HepG2 (cell line): ENCODE measurements around the gene NRBF2. TPM values are rescaled to one million over a fixed set of nuclear protein-coding genes. Genes with fewer than 3 reads are reported as not detected.

Source experiments
- CBFB ChIP-seq: sonication (generic); formaldehyde crosslinking; IDR thresholded peaks from 2 replicates; pipeline ENCODE4 v1.4.0; 2020; ENCODE audit warnings: missing genetic modification reagents
- FOXA1 ChIP-seq, 2 experiments: fragments of 450-650 bp in 1 of 2; sonication (generic) in 1 of 2; formaldehyde crosslinking in 1 of 2; IDR thresholded peaks; 2 replicates each; pipeline versions ENCODE4 v1.4.0 to v1.6.1; 2016 to 2020; ENCODE audit warnings: missing genetic modification reagents in 1 of 2
- HOXA5 ChIP-seq: sonication (generic); formaldehyde crosslinking; IDR thresholded peaks from 2 replicates; pipeline ENCODE4 v1.4.0; 2020; ENCODE audit warnings: missing genetic modification reagents
- HOXA9 ChIP-seq: sonication (generic); formaldehyde crosslinking; IDR thresholded peaks from 2 replicates; pipeline ENCODE4 v1.8.1; 2022; ENCODE audit warnings: missing genetic modification reagents, mild to moderate bottlenecking, moderate library complexity, borderline replicate concordance
- MAZ ChIP-seq, 2 experiments: sonication (generic) in 1 of 2; formaldehyde crosslinking in 1 of 2; IDR thresholded peaks; 2 replicates each; pipeline versions ENCODE4 v1.5.0 to v1.6.1; 2012 to 2020; ENCODE audit warnings: low read depth in 2 of 2, mild to moderate bottlenecking in 2 of 2, borderline replicate concordance in 1 of 2, improper control_type of control experiment in 1 of 2, low read length in 1 of 2, missing genetic modification reagents in 1 of 2, moderate library complexity in 1 of 2
- MED8 ChIP-seq: sonication (generic); formaldehyde crosslinking; IDR thresholded peaks from 2 replicates; pipeline ENCODE4 v1.8.1; 2023; ENCODE audit warnings: mild to moderate bottlenecking, missing genetic modification reagents; ENCODE audit not compliant: insufficient replicate concordance
- MIXL1 ChIP-seq: IDR thresholded peaks from 2 replicates; pipeline ENCODE4 v1.6.1; 2016
- POLR2AphosphoS5 ChIP-seq: IDR thresholded peaks from 2 replicates; pipeline ENCODE4 v1.6.1; 2012; ENCODE audit warnings: low read depth, low read length
- THAP11 ChIP-seq: IDR thresholded peaks from 2 replicates; pipeline ENCODE4 v1.6.1; 2016; ENCODE audit warnings: missing biosample characterization, missing genetic modification reagents
- YEATS2 ChIP-seq: sonication (generic); formaldehyde crosslinking; IDR thresholded peaks from 2 replicates; pipeline ENCODE4 v1.4.0; 2020; ENCODE audit warnings: missing genetic modification reagents, borderline replicate concordance
- polyA plus RNA-seq, 8 experiments: library from polyadenylated mRNA; depleted of rRNA in 3 of 8; stranded (reverse) in 7 of 8; unstranded in 1 of 8; fragments of >200 nt; fragmentation: Illumina TruSeq in 4 of 8; extraction: Trizol in 4 of 8; gene quantifications; 2 replicates each; pipeline versions ENCODE4 v1.2.1 to v1.2.3, GENCODE V29; 2011 to 2016; ENCODE audit warnings: low read depth in 4 of 8, missing spikeins in 1 of 8, mixed read lengths in 1 of 8; ENCODE audit not compliant: insufficient read depth in 1 of 8
- total RNA-seq, 5 experiments: library from RNA; depleted of rRNA; stranded (reverse); fragments of >200 nt; fragmentation: Illumina TruSeq; extraction: Trizol; gene quantifications; 2 replicates each; pipeline ENCODE4 v1.2.3, GENCODE V29; 2016; ENCODE audit warnings: low read depth in 1 of 5
- TF ChIP-seq, protein P1 (sequence below): sonication (generic); IDR thresholded peaks from 2 replicates; pipeline ENCODE4 v1.6.1; 2016; ENCODE audit warnings: low read depth, borderline replicate concordance
- TF ChIP-seq, protein P2 (sequence below): sonication (generic); formaldehyde crosslinking; IDR thresholded peaks from 2 replicates; pipeline ENCODE4 v1.8.0; 2022; ENCODE audit warnings: low read depth, missing genetic modification reagents

NRBF2 gene
- total and polyA plus RNA-seq, 2 of the 13 experiments (the other 11 are each of a cell fraction or from before 2014, with no cell fraction given), result 20.0 to 28.4 TPM

- TF ChIP-seq HOXA9 (CRISPR knock-in tag) (no peak), POLR2AphosphoS5 (no peak), HOXA5 (no peak), MAZ (IDR thresholded peaks at IDR 0.05; ENCODE audit: borderline replicate concordance, low read depth, low read length) (no peak), MAZ (CRISPR knock-in tag; IDR thresholded peaks at IDR 0.05; ENCODE audit: low read depth) (no peak), THAP11 (CRISPR knock-in tag) (0 out of 2 replicates have a peak, but pooled peaks have one; percentile 15), FOXA1 (IDR thresholded peaks at IDR 0.05) (no peak), FOXA1 (CRISPR knock-in tag; IDR thresholded peaks at IDR 0.05) (no peak), CBFB (CRISPR knock-in tag) (no peak), YEATS2 (peak; percentile 16; the same call in 1 of the 2 replicates), MED8 (CRISPR knock-in tag) (no peak), MIXL1 (CRISPR knock-in tag) (0 out of 2 replicates have a peak, but pooled peaks have one; percentile 24)
- TF ChIP-seq, protein P1, sequence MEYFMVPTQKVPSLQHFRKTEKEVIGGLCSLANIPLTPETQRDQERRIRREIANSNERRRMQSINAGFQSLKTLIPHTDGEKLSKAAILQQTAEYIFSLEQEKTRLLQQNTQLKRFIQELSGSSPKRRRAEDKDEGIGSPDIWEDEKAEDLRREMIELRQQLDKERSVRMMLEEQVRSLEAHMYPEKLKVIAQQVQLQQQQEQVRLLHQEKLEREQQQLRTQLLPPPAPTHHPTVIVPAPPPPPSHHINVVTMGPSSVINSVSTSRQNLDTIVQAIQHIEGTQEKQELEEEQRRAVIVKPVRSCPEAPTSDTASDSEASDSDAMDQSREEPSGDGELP, result 0 out of 2 replicates have a peak, but pooled peaks have one; percentile 8
- TF ChIP-seq, protein P2, sequence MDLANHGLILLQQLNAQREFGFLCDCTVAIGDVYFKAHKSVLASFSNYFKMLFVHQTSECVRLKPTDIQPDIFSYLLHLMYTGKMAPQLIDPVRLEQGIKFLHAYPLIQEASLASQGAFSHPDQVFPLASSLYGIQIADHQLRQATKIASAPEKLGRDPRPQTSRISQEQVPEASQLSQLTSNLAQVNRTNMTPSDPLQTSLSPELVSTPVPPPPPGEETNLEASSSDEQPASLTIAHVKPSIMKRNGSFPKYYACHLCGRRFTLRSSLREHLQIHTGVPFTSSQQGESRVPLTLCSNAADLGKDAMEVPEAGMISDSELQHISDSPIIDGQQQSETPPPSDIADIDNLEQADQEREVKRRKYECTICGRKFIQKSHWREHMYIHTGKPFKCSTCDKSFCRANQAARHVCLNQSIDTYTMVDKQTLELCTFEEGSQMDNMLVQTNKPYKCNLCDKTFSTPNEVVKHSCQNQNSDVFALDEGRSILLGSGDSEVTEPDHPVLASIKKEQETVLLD (CRISPR knock-in tag), result no peak
Measured at GRCh38 chr10:63157845-63158624, 24.9 kb downstream of the NRBF2 start (continued).
